ENCODE results near the gene KCNN3.

The KCNN3 gene

DNA sequence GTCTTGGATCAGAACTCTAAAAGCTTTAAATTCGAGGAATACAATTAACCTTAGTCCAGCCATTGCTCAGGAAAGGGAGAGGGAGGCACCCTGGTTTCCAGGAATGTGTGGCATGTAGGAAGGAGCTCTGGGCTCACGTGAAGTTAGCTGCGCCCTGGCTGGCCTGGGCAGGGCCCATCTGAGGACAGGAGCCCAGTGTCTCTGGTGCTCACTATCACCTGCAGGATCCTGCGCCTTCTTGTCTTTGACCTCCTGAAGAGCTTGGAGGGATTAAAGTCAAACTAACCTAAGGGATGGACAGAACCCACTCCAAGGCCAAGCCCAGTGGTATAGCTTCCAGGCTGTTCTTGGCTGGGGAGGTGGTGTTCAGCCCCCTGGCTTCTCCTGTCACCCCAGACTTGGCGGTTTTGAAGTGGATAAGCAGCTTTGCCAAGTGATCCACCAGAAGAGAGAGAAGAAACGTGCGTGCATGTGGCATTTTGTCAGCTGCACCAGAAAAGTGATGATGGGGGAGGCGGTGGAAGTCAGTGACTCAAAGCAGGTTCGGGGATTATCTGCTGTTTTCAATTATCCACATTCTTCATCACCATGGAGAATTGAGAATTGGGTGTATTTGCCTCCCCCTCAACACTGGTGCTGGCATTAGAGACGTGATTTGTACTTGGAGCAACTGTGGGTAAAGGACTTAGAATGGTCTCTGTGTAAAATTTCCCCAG, 11.9 kb upstream of the KCNN3 start:
- in situ Hi-C loops (cut with MboI; ENCODE audit: low sequenced_read_pairs) = loop anchor here (10.0 kb wide), 1 partner anchor 217 kb away; no protein-coding TSS in a partner anchor

- in situ Hi-C loops (cut with MboI; ENCODE audit: low sequenced_read_pairs) = loop anchor here (10.0 kb wide), 1 partner anchor 216 kb away; no protein-coding TSS in a partner anchor
Observed at GRCh38 chr1:154880671-154881070, 10.6 kb upstream of the KCNN3 start.

DNA sequence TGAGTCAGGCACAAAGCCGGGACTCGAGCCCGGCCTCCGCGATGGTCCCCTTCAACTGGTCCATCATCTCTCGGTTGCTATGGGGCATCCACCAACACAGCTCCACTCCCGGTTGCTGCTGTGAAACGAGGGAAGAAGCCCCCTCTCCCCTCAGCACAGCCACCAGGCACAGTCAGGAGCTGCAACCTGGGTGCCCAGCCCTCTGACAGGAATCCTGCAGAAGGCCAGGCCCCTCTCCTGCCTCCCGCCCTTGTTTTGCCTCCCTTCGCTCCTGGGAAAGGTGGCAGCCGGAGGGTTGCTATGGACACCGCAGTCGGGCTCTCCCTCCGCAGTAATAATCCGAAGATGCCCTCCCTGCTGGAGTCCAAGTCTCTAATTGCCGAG, 8.9 kb upstream of the KCNN3 start:
- in situ Hi-C loops (cut with MboI; ENCODE audit: low sequenced_read_pairs) = no loop called here

GRCh38 chr1:154878371-154879037, 8.4 kb upstream of the KCNN3 start:
- in situ Hi-C loops (cut with MboI; ENCODE audit: low sequenced_read_pairs) = no loop called here

GRCh38 chr1:154877370-154877974, 7.4 kb upstream of the KCNN3 start:
- in situ Hi-C loops (cut with MboI; ENCODE audit: low sequenced_read_pairs) = no loop called here

- in situ Hi-C loops (cut with MboI; ENCODE audit: low sequenced_read_pairs) = no loop called here
Observed at GRCh38 chr1:154876842-154877369, 6.8 kb upstream of the KCNN3 start.

- in situ Hi-C loops (cut with MboI; ENCODE audit: low sequenced_read_pairs) = no loop called here
Observed at GRCh38 chr1:154874465-154874864, 4.4 kb upstream of the KCNN3 start.

DNA sequence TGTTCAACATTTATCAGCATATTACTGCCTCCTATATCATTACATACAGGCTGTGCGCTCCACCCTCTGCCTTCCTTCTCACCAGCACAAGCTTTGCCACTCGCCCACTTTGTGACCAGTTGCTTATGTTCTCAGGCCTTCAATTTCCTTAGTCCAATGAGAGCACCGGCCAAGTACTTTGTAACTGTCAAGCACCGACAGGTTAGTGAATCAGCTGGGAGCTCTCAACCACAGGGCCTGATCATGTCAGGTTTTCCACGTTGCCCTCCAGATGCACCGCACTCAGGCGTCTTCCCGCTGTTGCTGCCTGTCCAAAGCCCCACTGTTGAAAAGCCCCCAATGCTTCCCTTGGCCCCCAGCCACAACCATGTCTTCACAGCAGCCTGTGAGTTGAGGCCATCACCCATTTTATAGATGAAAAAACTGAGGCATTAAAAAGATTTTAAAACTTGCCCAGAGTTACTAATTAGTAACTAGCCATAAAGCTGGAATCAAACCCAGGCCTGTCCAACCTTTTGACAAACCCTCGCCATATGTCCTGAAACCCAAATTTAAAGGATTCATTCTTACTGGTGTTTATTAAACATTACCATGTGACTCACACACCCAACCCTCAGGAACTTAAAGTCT, 3.4 kb upstream of the KCNN3 start:
- in situ Hi-C loops (cut with MboI; ENCODE audit: low sequenced_read_pairs) = no loop called here

DNA sequence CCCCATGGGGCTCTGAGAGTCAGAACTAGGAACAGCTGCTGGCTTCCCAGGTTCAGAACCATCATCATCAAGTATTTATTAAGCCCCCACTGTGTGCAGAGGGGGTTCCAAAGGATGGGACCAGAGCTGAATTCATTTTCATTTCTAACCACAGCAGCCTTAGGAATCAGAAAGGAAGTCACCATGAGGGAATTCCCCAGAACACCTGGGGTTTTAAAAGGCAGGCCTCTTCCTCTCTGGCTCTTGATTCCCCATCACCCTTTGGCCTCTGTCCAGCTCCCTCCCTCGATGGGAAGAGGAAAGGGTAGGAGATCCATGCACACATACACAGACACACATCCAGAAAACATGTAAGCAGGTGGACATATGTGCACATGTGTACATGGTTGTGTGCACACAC, 1.3 kb upstream of the KCNN3 start:
- in situ Hi-C loops (cut with MboI; ENCODE audit: low sequenced_read_pairs) = no loop called here

DNA sequence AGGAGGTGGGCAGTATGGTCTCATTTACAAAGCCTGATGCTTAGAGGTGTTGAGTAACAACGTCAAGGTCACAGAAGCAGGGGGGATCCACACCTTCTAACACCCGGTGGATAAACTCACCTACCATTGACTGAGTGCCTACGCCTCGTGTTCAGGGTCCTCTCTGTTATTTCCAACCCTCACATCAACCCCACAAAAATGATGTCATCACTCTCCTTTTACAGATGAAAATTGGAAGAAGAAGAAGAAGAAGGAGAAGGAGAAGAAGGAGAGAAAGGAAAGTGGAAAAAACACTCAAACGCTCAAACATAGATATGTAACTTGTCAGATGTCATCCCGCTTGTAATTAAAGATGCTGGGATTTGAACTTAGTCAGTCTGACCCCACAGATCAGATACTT, 653 bp upstream of the KCNN3 start:
- in situ Hi-C loops (cut with MboI; ENCODE audit: low sequenced_read_pairs) = no loop called here

GRCh38 chr1:154869351-154870114, 548 bp downstream of the KCNN3 start:
- in situ Hi-C loops (cut with MboI; ENCODE audit: low sequenced_read_pairs) = loop anchor here (10.0 kb wide), 1 partner anchor 305 kb away; the partner anchor contains the start of gene CHRNB2

GRCh38 chr1:154867841-154868605, 2.1 kb downstream of the KCNN3 start:
- in situ Hi-C loops (cut with MboI; ENCODE audit: low sequenced_read_pairs) = loop anchor here (10.0 kb wide), 1 partner anchor 303 kb away; the partner anchor contains the start of gene CHRNB2

DNA sequence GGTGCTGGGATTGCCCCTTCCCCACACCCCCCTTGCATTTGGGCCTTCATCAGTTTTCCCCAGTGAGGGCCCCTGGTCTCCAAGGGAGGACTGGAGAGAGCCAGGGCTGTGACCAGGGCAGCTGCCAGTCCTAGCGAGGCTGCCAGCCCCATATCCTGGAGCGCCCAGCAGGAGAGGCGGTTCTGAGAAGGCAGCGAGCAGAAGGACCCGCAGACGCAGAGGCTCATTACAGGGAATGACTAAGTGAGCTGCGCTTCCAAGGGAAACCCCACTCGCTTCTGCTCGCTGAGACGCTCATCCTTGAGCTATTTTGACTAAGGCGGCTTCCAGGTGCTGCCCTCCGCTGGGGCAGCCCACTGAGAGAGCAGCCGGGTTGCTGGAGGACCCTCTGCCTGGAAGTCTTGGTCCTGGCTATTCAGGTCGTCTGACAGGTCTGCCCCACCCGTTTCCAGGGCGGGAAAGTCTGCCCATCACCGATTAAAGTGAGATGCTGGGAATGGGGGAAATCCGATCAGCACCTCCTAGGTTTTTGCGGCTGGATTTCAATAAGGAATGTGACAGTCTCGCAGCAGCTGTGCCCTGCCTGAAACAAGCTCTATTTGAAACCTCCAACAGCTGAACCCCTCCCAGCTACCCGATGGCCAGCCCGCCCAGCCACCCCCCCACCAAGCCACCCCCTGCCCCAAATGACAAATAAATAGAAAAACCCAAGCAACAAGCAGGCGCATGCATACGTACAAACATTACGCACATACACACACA, 2.8 kb downstream of the KCNN3 start:
- in situ Hi-C loops (cut with MboI; ENCODE audit: low sequenced_read_pairs) = loop anchor here (10.0 kb wide), 1 partner anchor 302 kb away; the partner anchor contains the start of gene CHRNB2

DNA sequence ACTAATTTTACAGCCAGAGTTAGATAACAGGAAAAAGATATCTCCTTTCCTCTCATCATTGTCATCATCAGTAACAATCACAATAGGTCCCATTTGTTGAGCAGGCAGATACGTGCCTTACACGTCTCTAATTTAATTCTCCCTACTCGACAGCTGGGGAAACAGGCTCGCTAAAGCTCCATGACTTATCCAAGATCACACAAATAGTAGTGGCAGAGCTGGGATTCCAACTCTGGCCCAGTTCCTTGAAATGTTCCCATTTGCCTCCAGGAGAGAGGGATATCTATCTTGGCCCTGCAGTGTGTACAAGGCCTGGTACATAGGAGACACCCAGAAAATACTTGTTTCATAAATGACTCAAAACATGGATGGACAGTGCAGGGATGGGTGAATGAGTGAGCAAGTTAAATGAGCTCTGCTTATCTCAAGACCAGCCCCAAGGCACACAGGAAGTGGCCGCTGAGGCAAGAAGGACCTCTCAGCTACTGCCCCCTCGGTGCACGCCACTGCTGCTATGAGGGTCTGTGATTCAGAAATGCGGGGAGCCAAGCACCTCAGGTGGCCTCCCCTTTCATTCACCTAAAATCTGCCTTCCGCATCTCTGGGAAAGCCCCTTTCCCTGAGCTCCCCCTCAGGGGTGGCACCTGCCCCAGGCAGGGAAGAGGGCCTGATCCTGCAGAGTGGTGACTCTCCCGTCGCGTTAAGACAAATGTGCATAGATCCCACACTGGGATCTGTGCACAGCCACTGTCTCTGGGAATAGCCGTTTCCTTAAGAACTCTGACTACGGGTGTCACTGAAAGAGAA, 3.6 kb downstream of the KCNN3 start:
- in situ Hi-C loops (cut with MboI; ENCODE audit: low sequenced_read_pairs) = loop anchor here (10.0 kb wide), 1 partner anchor 302 kb away; the partner anchor contains the start of gene CHRNB2

DNA sequence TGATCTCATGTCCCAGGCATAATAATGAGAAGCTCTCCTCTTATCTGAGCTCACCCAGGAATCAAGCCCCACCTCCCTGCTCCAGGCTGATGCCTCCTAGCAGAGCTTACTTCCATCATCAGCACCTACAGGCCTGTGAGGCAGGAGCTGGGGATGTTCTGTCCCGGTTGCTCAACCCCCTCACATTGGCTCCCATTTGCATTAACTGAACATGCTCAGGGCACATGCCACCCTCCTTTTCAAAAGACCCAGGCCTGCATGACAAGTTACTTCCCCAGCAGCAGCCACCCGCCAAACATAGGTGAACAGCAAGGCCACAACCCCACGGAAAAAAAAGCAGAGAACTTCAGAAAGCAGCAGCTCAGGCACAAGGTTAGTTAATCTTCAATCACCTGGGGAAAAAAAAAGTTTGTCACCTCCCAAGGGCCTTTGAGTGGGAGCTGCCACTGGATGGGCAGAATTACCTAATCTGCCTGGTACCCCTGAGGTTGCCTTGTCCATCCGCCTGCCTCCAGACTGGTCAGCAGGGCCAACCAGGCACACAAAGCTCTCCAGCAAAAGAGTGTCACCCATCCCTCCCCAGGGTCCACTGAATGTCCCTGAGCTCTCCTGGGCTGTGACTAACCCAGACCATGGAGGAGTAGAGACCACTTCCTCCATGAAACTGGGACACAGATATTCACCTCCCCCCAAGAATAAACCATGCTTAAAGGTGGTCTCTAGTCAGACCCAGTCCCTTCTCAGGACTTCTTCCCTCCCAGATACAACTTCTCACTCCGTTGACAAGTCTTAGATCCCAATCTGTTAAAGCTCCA, 4.4 kb downstream of the KCNN3 start:
- in situ Hi-C loops (cut with MboI; ENCODE audit: low sequenced_read_pairs) = loop anchor here (10.0 kb wide), 1 partner anchor 301 kb away; the partner anchor contains the start of gene CHRNB2

DNA sequence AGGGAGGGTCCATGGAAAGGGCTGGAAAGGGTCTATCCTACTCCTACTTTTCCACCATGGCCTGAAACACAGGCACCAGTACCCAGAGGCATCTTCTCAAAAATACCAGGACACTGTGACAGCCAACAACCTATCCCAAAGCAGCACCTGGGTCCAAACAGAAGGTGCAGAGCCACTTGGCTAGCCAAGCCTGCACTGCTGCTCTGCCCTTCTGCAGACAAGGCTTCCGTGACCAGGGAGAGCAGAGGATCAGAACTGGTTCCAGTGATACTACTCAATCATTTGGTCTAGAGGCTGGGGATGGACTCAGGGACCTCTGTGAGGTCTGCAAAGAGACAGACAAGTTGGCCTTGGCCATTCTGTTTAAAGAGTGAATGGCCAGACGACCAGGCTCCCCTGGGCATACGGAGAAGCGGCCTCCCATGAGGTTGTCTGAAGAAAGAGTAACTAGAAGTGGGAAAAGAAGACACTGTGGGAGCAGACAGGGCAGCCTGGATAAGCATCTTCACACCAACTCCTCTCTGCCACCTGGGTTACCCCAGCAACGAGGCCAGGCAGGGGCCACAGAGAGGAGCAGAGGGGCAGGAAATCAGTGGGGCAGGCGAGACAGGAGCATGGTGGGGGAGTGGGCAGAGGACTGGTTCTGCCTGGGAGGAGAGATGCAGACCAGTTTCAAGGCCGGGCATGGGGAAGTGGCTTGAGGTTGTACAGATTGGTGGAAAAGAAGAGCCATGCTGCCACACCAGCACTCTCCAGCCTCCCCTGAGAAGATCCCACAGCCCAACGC, 5.7 kb downstream of the KCNN3 start:
- in situ Hi-C loops (cut with MboI; ENCODE audit: low sequenced_read_pairs) = loop anchor here (10.0 kb wide), 1 partner anchor 300 kb away; the partner anchor contains the start of gene CHRNB2

Data from HL-60/S4 (cell line).